PFSK-1 (cell line): Measurements from ENCODE around the gene SMAD3.

Experiments used
- POLR2AphosphoS5 ChIP-seq: IDR thresholded peaks from 2 replicates; pipeline ENCODE4 v1.6.1; 2012; ENCODE audit warnings: low read depth, mild to moderate bottlenecking, control low read depth, low read length, moderate library complexity
- SIN3A ChIP-seq: IDR thresholded peaks from 2 replicates; pipeline ENCODE4 v1.6.1; 2012; ENCODE audit warnings: mild to moderate bottlenecking, low read length, moderate library complexity, borderline replicate concordance; ENCODE audit not compliant: insufficient read depth
- TAF1 ChIP-seq: IDR thresholded peaks from 2 replicates; pipeline ENCODE4 v1.6.1; 2012; ENCODE audit warnings: low read length, control low read depth, borderline replicate concordance; ENCODE audit not compliant: insufficient read depth
- TF ChIP-seq, protein P1 (sequence below), 2 experiments: IDR thresholded peaks; 2 replicates each; pipeline versions ENCODE4 v1.6.1 to v1.8.0; 2011 to 2012; ENCODE audit warnings: low read depth in 2 of 2, low read length in 2 of 2, control low read depth in 1 of 2, inconsistent platforms in 1 of 2, mild to moderate bottlenecking in 1 of 2, moderate library complexity in 1 of 2; ENCODE audit not compliant: insufficient read depth in 1 of 2

GRCh38 chr15:67130673-67131601, 65.5 kb downstream of the SMAD3 start:
- TF ChIP-seq TAF1 (no peak), POLR2AphosphoS5 (no peak), SIN3A (no peak)
- TF ChIP-seq, protein P1, sequence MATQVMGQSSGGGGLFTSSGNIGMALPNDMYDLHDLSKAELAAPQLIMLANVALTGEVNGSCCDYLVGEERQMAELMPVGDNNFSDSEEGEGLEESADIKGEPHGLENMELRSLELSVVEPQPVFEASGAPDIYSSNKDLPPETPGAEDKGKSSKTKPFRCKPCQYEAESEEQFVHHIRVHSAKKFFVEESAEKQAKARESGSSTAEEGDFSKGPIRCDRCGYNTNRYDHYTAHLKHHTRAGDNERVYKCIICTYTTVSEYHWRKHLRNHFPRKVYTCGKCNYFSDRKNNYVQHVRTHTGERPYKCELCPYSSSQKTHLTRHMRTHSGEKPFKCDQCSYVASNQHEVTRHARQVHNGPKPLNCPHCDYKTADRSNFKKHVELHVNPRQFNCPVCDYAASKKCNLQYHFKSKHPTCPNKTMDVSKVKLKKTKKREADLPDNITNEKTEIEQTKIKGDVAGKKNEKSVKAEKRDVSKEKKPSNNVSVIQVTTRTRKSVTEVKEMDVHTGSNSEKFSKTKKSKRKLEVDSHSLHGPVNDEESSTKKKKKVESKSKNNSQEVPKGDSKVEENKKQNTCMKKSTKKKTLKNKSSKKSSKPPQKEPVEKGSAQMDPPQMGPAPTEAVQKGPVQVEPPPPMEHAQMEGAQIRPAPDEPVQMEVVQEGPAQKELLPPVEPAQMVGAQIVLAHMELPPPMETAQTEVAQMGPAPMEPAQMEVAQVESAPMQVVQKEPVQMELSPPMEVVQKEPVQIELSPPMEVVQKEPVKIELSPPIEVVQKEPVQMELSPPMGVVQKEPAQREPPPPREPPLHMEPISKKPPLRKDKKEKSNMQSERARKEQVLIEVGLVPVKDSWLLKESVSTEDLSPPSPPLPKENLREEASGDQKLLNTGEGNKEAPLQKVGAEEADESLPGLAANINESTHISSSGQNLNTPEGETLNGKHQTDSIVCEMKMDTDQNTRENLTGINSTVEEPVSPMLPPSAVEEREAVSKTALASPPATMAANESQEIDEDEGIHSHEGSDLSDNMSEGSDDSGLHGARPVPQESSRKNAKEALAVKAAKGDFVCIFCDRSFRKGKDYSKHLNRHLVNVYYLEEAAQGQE (IDR thresholded peaks at IDR 0.05; ENCODE audit: insufficient read depth in 1 of 2, low read depth in 2 of 2, low read length in 2 of 2): no peak
